Activated CD4-positive, alpha-beta T cell treated with anti-CD3 and anti-CD28 coated beads, Interleukin-2, amount 10 ng/mL, durations not matched to agents 7 days and 5 days (primary cell): ENCODE measurements around the gene AKAP13. TPM values are rescaled to one million over a fixed set of nuclear protein-coding genes. Genes with fewer than 3 reads are reported as not detected.

Experiments used
- CTCF ChIA-PET: fragments of 350-600 bp; sonication (Branson Sonifier 250); formaldehyde crosslinking; loops from one replicate; lab custom pipeline; 2021; ENCODE audit warnings: antibody characterized with exemption; lab: Charles Lee
- POLR2A ChIA-PET: fragments of 350-600 bp; sonication (Branson Sonifier 250); formaldehyde crosslinking; loops from one replicate; lab custom pipeline; 2021; ENCODE audit warnings: antibody characterized with exemption; lab: Charles Lee
- DNase-seq: peaks from one replicate; pipeline ENCODE4 v3.0.0-alpha.2; 2020
- H3K27ac Mint-ChIP-seq: one replicate; pipeline ENCODE4 v1.8.0; 2021; ENCODE audit warnings: mild to moderate bottlenecking, moderate library complexity, mixed read lengths
- H3K27me3 Mint-ChIP-seq: one replicate; pipeline ENCODE4 v1.8.0; 2021; ENCODE audit warnings: mixed read lengths
- H3K36me3 Mint-ChIP-seq: one replicate; pipeline ENCODE4 v1.8.0; 2021; ENCODE audit warnings: low read depth, mixed read lengths
- H3K4me1 Mint-ChIP-seq: one replicate; pipeline ENCODE4 v1.8.0; 2021; ENCODE audit warnings: mixed read lengths
- H3K4me3 Mint-ChIP-seq: one replicate; pipeline ENCODE4 v1.8.0; 2021; ENCODE audit warnings: mild to moderate bottlenecking, moderate library complexity, mixed read lengths
- H3K9me3 Mint-ChIP-seq: one replicate; pipeline ENCODE4 v1.8.0; 2021; ENCODE audit warnings: mixed read lengths
- total RNA-seq, 2 experiments: library from RNA; stranded (reverse); gene quantifications; one replicate each; pipeline ENCODE4 v1.2.3, GENCODE V29; 2021

Gene AKAP13
- total RNA-seq, 2 experiments from 2014 or later, result 152 to 181 TPM

DNA sequence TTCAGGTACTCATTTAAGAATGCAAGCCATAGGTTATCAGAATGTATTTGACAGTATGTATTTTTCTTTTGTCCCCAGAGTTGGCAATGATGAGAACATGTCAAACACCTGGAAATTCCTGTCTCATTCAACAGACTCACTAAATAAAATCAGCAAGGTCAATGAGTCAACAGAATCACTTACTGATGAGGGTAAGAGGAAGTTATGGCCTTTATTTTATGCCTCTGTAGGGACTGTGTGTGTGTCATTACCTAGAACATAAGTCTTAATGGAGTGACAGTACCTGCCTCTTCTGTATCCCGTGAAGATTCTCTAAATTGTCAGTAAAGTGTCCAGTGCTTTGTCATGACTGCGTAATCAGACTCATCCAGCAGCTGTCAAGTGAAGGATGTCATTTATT lies 336.8 kb downstream of the AKAP13 start:
- POLR2A ChIA-PET, result no interaction called here
- Mint-ChIP-seq H3K36me3 (peaks cover 74% of the 10 kb centered on the region), H3K9me3 (no peaks in the 10 kb centered on the region), H3K4me3 (no peak overlapping the region), H3K27ac (no peak overlapping the region), H3K27me3 (no peaks in the 10 kb centered on the region), H3K4me1 (peaks cover 9% of the 10 kb centered on the region)
- CTCF ChIA-PET, result no interaction called here
- no peak for DNase-seq

DNA sequence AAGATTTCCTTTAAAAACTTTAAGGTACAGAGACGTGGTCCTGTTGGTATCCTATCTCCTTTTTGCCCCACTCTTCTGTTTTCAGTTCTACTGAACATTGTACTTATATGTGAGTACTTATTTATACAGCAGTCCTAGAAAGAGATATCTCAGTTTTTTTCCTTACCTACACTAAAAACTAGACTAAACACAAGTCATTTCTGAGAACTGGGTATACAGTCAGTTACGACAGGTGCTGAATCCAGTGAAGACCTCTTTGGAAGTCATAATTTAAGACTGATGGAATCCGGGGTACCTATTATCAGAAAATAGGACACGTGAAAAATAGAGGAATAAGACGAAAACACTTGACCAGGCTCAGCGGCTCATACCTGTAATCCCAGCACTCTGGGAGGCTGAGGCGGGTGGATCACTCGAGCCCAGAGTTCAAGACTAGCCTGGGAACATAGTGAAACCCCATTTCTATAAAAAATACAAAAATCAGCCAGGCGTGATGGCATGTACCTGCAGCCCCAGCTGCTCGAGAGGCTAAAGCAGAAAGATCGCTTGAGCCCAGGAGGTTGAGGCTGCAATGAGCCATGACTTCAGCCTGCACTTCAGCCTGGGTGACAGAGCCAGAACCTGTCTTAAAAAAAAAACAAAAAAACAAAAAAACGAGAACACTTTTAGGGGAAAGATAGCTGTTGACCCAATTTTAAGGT lies 338.0 kb downstream of the AKAP13 start:
- CTCF ChIA-PET, result interaction anchor here (0.7 kb wide), 1 partner anchor 14 kb away, joined by 3 read pairs; no protein-coding TSS in a partner anchor
- no peak for DNase-seq
- peaks cover 19% of the 10 kb centered on the region for H3K4me1 Mint-ChIP-seq
- H3K36me3 Mint-ChIP-seq, result peaks cover 77% of the 10 kb centered on the region
- POLR2A ChIA-PET, result no interaction called here
- no peaks in the 10 kb centered on the region for H3K27me3 Mint-ChIP-seq
- H3K4me3 Mint-ChIP-seq, result no peak overlapping the region
- H3K27ac Mint-ChIP-seq, result no peak overlapping the region
- H3K9me3 Mint-ChIP-seq, result no peaks in the 10 kb centered on the region

DNA sequence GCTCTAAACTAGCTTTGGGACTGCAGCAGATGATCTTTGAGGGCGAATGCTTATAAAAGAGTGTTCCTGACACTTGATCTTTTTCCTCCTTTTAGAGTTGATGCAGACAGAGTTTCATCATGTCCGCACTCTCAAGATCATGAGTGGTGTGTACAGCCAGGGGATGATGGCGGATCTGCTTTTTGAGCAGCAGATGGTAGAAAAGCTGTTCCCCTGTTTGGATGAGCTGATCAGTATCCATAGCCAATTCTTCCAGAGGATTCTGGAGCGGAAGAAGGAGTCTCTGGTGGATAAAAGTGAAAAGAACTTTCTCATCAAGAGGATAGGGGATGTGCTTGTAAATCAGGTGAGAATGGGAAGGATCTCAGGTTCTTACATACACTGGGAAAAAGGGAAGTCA lies 338.6 kb downstream of the AKAP13 start:
- Mint-ChIP-seq H3K9me3 (no peaks in the 10 kb centered on the region), H3K4me1 (peaks cover 22% of the 10 kb centered on the region), H3K27ac (no peak overlapping the region), H3K36me3 (peaks cover 75% of the 10 kb centered on the region), H3K27me3 (no peaks in the 10 kb centered on the region), H3K4me3 (no peak overlapping the region)
- ChIA-PET POLR2A (no interaction called here), CTCF (interaction anchor here (0.7 to 1.8 kb wide), 2 partner anchors 12 to 14 kb away, joined by 3 to 4 read pairs; no protein-coding TSS in a partner anchor)
- no peak for DNase-seq

DNA sequence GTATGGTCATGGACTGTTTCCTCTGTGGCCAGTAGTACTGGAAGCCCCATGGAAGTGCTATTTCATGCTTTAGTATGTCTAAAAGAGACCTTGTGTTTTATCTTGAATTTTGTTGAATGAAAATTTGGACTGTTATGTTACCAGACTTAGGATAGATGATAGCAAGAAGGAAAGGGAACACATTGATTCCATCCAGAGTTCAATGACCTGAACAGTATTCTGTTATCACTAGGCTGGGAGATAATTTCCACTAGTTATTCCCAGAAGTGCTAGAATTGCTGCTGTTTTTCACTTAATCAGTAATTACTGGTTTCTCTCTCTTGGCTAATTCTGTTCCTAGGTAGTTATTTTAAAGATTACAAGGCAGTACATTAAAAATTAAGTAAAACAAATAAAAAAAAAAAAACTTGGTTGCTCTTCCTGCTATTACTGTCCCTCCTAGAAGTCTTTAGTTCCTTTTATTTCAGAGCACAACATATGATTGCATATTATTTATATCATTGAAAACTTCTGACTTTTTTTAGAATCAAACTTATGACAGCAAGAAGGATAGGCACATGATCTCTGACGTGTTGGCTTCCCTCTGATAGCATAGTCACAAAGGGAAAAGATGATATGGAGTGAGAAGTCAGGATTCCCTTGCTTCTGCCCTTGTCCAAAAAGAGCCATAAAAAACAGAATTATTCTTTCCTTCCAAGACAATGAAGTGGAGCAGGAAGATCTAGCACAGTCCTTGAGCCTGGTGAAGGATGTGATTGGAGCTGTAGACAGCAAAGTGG lies 342.2 kb downstream of the AKAP13 start:
- POLR2A ChIA-PET, result no interaction called here
- CTCF ChIA-PET, result interaction anchor here (0.8 kb wide), 1 partner anchor 13 kb away, joined by 3 read pairs; no protein-coding TSS in a partner anchor
- no peak for DNase-seq
- Mint-ChIP-seq H3K27ac (no peak overlapping the region), H3K36me3 (peaks cover 75% of the 10 kb centered on the region), H3K4me3 (no peak overlapping the region), H3K9me3 (no peaks in the 10 kb centered on the region), H3K27me3 (no peaks in the 10 kb centered on the region), H3K4me1 (peaks cover 24% of the 10 kb centered on the region)

DNA sequence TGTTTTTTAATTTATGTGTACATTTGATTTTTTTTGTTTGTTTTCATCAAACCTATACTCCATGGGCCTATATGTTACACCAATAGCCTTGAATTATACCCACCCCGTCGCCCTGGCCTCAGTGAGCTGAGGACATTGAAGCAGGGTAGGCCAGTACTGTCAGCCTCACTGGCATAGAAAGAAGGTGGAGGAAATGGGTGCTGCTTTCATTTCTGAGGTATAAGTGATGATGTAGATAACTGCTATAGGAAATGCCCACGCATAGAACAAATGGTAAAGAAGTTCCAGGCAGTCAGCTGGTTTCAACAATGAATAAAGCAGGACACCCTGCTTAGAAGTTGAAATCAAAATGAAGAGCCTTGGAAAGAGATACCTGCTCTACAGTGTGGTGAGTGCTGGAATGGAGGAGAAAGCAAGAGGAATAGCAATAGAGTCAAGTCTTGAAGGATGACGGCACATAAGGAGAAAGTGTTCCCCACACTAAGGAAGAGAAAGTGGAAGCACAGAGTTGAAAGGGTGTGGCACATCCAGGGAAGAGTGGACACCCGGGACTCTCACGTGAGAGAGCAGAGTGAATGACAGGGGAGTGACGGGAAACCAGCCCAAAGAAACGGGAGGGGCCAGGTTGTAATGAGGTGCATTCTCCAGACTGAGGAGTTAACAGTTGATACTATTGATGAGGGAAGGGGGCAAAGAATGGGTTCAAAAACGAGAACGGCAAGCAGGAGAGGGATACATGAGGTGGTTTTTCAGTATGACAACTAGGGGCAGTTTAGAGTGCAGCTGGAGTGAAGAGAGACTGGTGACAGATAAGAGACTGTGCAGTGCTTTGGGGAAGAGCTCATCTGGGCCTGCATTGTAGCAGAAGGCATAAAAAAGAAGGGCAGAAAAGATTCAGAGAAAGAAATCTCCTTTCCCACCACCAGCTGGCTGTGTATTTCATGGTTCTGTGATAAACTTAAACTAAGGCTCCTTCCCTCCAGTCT lies 343.9 kb downstream of the AKAP13 start:
- no peaks in the 10 kb centered on the region for H3K27me3 Mint-ChIP-seq
- H3K36me3 Mint-ChIP-seq, result peaks cover 68% of the 10 kb centered on the region
- peak overlapping the region; percentile 78 for H3K27ac Mint-ChIP-seq
- no peak overlapping the region for H3K4me3 Mint-ChIP-seq
- no peaks in the 10 kb centered on the region for H3K9me3 Mint-ChIP-seq
- ChIA-PET POLR2A (interaction anchor here (0.7 kb wide), 1 partner anchor 32 kb away, joined by 3 read pairs; no protein-coding TSS in a partner anchor), CTCF (interaction anchor here (1.2 to 1.8 kb wide), 3 partner anchors 11 to 20 kb away, joined by 3 to 4 read pairs (median 4); no protein-coding TSS in a partner anchor)
- no peak for DNase-seq
- peaks cover 24% of the 10 kb centered on the region for H3K4me1 Mint-ChIP-seq

DNA sequence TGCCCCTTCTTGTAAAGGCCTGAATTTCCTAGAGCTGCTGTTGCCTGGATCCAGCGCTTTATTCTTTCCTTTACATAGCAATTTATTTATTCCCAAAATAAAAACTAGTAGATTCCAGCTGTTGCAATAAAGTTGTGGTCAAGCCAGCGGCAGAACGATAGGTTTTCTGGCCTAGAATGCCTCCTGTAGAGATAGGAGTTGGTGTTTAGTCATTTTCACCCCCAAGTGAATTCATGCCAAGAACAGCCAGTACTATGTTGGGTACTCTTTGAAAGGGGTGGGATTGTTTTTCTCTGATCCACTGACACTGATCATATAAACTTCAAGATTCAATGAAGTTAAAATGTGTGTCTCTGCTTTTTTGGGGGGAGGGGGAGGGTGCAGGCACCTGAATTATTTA lies 344.6 kb downstream of the AKAP13 start:
- CTCF ChIA-PET, result interaction anchor here (1.2 to 1.8 kb wide), 4 partner anchors 10 to 99 kb away, joined by 3 to 4 read pairs (median 4); no protein-coding TSS in a partner anchor
- POLR2A ChIA-PET, result no interaction called here
- Mint-ChIP-seq H3K9me3 (no peaks in the 10 kb centered on the region), H3K27me3 (no peaks in the 10 kb centered on the region), H3K27ac (no peak overlapping the region), H3K36me3 (peaks cover 65% of the 10 kb centered on the region), H3K4me3 (no peak overlapping the region), H3K4me1 (peaks cover 28% of the 10 kb centered on the region)
- DNase-seq, result no peak

DNA sequence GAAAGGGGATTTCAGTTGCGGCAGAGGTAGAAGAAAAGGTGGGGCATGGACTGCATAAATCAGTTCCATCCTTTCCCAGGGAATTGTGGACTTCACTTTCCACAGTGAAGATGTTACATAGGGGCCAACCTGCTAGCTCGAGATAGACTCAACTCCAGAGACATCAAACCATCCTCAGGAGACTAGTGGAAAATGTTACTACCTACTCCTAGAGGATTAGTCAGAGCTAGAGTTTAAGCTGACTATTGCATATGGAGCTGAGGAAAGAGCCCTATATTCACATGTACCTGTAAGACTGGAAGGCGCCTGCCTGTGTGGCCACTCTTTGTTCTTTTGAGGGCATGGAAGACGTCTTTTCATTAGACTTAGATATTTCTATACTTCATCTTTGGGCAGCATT lies 345.2 kb downstream of the AKAP13 start:
- Mint-ChIP-seq H3K9me3 (no peaks in the 10 kb centered on the region), H3K4me1 (peaks cover 33% of the 10 kb centered on the region), H3K27me3 (no peaks in the 10 kb centered on the region), H3K4me3 (no peak overlapping the region), H3K36me3 (peaks cover 67% of the 10 kb centered on the region), H3K27ac (no peak overlapping the region)
- DNase-seq, result no peak
- ChIA-PET POLR2A (no interaction called here), CTCF (interaction anchor here (1.3 to 1.8 kb wide), 2 partner anchors 10 to 98 kb away, joined by 3 to 4 read pairs; no protein-coding TSS in a partner anchor)

DNA sequence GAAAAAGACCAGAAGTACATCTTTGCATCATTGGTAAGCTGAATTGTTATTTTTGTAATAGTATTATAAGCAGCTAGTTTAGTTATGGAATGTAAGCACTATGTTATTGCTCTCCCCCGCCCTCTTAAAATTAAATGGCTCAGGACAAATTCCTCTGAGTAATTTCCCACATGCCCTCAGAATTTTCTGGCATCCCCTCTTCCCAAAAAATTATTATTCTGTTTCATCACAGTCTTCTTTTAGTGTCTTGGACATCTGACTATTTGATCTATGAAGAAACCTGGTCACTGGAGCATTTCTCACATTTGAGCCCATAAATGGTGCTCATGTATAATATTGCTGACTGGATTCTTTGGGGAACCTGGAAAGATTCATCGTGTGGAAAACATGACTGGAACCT lies 346.1 kb downstream of the AKAP13 start:
- no peak for DNase-seq
- ChIA-PET CTCF (interaction anchor here (1.0 to 1.6 kb wide), 4 partner anchors 97 to 430 kb away, joined by 3 to 6 read pairs (median 3); no protein-coding TSS in a partner anchor), POLR2A (no interaction called here)
- peaks cover 33% of the 10 kb centered on the region for H3K4me1 Mint-ChIP-seq
- H3K27ac Mint-ChIP-seq, result no peak overlapping the region
- no peak overlapping the region for H3K4me3 Mint-ChIP-seq
- H3K36me3 Mint-ChIP-seq, result peaks cover 69% of the 10 kb centered on the region
- no peaks in the 10 kb centered on the region for H3K27me3 Mint-ChIP-seq
- H3K9me3 Mint-ChIP-seq, result no peaks in the 10 kb centered on the region

DNA sequence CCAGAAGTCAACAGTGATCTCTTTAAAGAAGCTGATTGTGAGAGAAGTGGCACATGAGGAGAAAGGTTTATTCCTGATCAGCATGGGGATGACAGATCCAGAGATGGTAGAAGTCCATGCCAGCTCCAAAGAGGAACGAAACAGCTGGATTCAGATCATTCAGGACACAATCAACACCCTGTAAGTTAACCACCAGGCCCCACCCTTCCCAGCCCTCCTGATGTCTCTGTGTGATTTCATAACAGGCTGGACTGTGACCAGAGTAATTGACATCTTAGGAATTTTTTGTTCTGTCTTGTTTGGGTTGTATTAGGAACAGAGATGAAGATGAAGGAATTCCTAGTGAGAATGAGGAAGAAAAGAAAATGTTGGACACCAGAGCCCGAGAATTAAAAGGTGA lies 346.7 kb downstream of the AKAP13 start:
- CTCF ChIA-PET, result interaction anchor here (1.0 to 1.6 kb wide), 3 partner anchors 110 to 430 kb away, joined by 3 to 6 read pairs (median 3); no protein-coding TSS in a partner anchor
- H3K27ac Mint-ChIP-seq, result no peak overlapping the region

DNA sequence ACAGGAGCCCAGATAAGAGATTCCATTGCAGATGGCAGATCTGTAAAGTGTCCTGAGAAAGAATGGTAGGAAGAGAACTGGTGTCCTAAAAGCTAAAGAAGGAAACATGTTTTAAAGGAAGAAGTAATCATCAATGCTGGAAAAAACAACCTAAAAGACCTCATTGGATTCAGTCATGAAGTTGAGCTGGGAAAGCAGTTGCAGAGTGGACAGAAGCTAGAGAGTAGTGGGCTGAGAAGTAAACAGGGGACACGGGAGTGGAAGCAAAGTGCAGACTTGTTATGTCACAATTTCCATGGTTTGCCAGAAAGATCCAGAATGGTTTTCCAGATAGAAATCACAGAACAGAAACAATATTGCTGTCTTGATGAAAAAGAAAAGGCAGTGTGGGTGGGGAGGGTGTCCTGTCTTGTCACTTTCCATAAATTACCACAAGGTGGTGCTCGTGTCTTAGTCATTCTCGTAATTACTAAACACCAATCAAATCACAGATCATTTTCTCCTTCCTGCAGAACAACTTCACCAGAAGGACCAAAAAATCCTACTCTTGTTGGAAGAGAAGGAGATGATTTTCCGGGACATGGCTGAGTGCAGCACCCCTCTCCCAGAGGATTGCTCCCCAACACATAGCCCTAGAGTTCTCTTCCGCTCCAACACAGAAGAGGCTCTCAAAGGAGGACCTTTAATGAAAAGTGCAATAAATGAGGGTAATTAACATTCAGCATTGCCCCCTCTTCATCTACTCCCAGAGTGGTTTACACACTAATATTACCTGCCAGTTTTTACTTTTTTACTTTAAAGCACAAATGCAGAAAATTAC lies 349.8 kb downstream of the AKAP13 start:
- POLR2A ChIA-PET, result no interaction called here
- H3K36me3 Mint-ChIP-seq, result peaks cover 71% of the 10 kb centered on the region

More for the DNA sequence above, 346.7 kb downstream of the AKAP13 start:
- no peaks in the 10 kb centered on the region for H3K27me3 Mint-ChIP-seq
- POLR2A ChIA-PET, result no interaction called here
- no peak for DNase-seq
- no peaks in the 10 kb centered on the region for H3K9me3 Mint-ChIP-seq
- H3K36me3 Mint-ChIP-seq, result peaks cover 71% of the 10 kb centered on the region
- H3K4me1 Mint-ChIP-seq, result peaks cover 32% of the 10 kb centered on the region
- no peak overlapping the region for H3K4me3 Mint-ChIP-seq

DNA sequence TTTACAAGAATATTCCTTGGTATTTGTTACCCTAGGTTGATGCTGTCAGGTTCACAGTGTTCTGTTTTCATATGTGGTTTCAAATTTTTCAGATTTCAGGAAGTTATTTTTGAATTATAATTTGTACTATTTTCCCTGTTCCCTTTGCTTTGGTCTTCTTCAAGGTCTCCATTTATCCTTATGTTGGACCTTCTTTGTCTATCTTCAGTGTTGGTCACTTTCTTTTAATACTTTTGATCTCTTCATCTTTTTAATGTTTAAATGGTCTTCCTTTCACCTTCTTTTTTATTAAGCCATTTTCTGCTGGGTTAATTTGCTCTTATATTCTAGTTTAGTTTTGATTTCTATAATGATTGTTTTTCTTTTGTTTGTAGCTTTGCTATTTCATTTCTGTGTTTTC lies 353.0 kb downstream of the AKAP13 start:
- ChIA-PET POLR2A (no interaction called here), CTCF (interaction anchor here (0.6 kb wide), 1 partner anchor 119 kb away, joined by 3 read pairs; no protein-coding TSS in a partner anchor)
- peaks cover 72% of the 10 kb centered on the region for H3K36me3 Mint-ChIP-seq
- H3K27me3 Mint-ChIP-seq, result no peaks in the 10 kb centered on the region
- no peak for DNase-seq
- H3K4me1 Mint-ChIP-seq, result peaks cover 9% of the 10 kb centered on the region
- H3K27ac Mint-ChIP-seq, result no peak overlapping the region
- H3K9me3 Mint-ChIP-seq, result peaks cover 11% of the 10 kb centered on the region
- no peak overlapping the region for H3K4me3 Mint-ChIP-seq

More for the DNA sequence above, 349.8 kb downstream of the AKAP13 start:
- peaks cover 11% of the 10 kb centered on the region for H3K9me3 Mint-ChIP-seq
- CTCF ChIA-PET, result interaction anchor here (0.6 to 1.8 kb wide), 9 partner anchors 10 to 1014 kb away, joined by 3 to 5 read pairs (median 4); partner anchors contain the start of gene SEC11A
- peaks cover 9% of the 10 kb centered on the region for H3K4me1 Mint-ChIP-seq
- H3K4me3 Mint-ChIP-seq, result no peak overlapping the region
- peak; percentile 70 for DNase-seq
- H3K27me3 Mint-ChIP-seq, result no peaks in the 10 kb centered on the region
- peak overlapping the region; percentile 57 for H3K27ac Mint-ChIP-seq
